Vagina (tissue), 2 donors: ENCODE data around the gene KANK3.

ENCODE experiments used
- POLR2A ChIP-seq, 2 donors: fragments of 450-650 bp; IDR thresholded peaks; one replicate each; pipeline ENCODE4 v1.6.1; 2017; ENCODE audit warnings: antibody characterized with exemption in 2 of 2, mild to moderate bottlenecking in 2 of 2, moderate library complexity in 2 of 2
- POLR2AphosphoS5 ChIP-seq, 2 donors: sonication (generic); formaldehyde crosslinking; IDR thresholded peaks; one replicate each; pipeline ENCODE4 v1.9.0; 2017; ENCODE audit warnings: antibody characterized with exemption in 2 of 2, mild to moderate bottlenecking in 2 of 2, low read depth in 1 of 2; ENCODE audit not compliant: insufficient read depth in 1 of 2
- TF ChIP-seq, protein P1 (sequence below), 3 experiments: fragments of 450-650 bp in 2 of 3; fragments of 200-600 bp in 1 of 3; sonication (generic) in 1 of 3; IDR thresholded peaks; one replicate each; pipeline ENCODE4 v1.5.1; 2017 to 2019; ENCODE audit warnings: antibody characterized with exemption in 3 of 3, mild to moderate bottlenecking in 2 of 3, moderate library complexity in 2 of 3

DNA sequence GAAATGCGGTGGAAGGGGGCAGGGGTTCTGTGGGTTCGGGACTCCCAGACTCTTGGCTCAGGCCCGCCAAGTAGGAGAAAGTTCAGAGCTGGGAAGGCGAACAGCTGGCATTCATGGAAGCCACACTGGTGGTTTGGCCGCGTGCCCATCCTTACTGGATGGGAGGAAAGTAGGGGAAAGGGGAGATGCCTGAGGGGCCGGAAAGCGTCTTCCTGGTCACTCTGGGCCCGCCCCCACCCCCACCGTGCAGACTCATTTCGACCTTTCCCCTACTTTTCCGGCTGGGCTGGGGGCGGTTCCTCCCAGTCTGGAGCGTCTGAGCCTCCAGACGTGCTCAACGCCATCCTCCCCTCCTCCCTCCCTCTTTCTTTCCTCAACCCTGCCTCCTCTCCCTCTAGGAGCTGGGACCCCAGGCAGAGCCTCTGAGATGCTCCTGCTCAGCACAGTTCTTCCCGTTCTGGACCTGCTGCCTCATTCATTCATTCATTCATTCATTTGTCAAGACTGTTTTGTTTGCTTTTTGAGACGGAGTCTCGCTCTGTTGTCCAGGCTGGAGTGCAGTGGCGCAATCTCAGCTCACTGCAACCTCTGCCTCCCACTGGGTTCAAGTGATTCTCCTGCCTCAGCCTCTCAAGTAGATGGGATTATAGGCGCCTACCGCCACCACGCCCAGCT, 24.4 kb upstream of the KANK3 start:
- TF ChIP-seq, protein P1, sequence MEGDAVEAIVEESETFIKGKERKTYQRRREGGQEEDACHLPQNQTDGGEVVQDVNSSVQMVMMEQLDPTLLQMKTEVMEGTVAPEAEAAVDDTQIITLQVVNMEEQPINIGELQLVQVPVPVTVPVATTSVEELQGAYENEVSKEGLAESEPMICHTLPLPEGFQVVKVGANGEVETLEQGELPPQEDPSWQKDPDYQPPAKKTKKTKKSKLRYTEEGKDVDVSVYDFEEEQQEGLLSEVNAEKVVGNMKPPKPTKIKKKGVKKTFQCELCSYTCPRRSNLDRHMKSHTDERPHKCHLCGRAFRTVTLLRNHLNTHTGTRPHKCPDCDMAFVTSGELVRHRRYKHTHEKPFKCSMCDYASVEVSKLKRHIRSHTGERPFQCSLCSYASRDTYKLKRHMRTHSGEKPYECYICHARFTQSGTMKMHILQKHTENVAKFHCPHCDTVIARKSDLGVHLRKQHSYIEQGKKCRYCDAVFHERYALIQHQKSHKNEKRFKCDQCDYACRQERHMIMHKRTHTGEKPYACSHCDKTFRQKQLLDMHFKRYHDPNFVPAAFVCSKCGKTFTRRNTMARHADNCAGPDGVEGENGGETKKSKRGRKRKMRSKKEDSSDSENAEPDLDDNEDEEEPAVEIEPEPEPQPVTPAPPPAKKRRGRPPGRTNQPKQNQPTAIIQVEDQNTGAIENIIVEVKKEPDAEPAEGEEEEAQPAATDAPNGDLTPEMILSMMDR (IDR thresholded peaks at IDR 0.05) = no peak
- no peak for TF ChIP-seq POLR2A (IDR thresholded peaks at IDR 0.05)
- peak in 1 of 2 donors; percentile 82 for TF ChIP-seq POLR2AphosphoS5 (IDR thresholded peaks at IDR 0.05; ENCODE audit: insufficient read depth in 1 of 2, low read depth in 1 of 2)
